H1 (cell line): ENCODE results near the gene CLDN9. TPM values are rescaled to one million over a fixed set of nuclear protein-coding genes. Genes with fewer than 3 reads are reported as not detected.
A peak's percentile ranks its signal among the peaks of the same experiment; 100 is the strongest.

Experiments
- CHD2 ChIP-seq: IDR thresholded peaks from 2 replicates; pipeline ENCODE4 v1.6.1; 2012; ENCODE audit warnings: low read length, improper control_type of control experiment
- CREB1 ChIP-seq: IDR thresholded peaks from 2 replicates; pipeline ENCODE4 v1.6.1; 2012; ENCODE audit warnings: inconsistent platforms
- EP300 ChIP-seq, 2 experiments: IDR thresholded peaks; 1 replicate in 1 of 2; 2 replicates in 1 of 2; pipeline ENCODE4 v1.6.1; 2011 to 2012; ENCODE audit warnings: low read depth in 2 of 2, low read length in 2 of 2, mild to moderate bottlenecking in 2 of 2, borderline replicate concordance in 1 of 2, inconsistent platforms in 1 of 2, moderate library complexity in 1 of 2
- FOSL1 ChIP-seq: IDR thresholded peaks from 2 replicates; pipeline ENCODE4 v1.6.1; 2011; ENCODE audit warnings: mild to moderate bottlenecking, low read depth, low read length, moderate library complexity; ENCODE audit not compliant: insufficient read depth
- GTF2F1 ChIP-seq: IDR thresholded peaks from 2 replicates; pipeline ENCODE4 v1.6.1; 2012; ENCODE audit warnings: low read depth, low read length, improper control_type of control experiment, borderline replicate concordance
- MAFK ChIP-seq: IDR thresholded peaks from 2 replicates; pipeline ENCODE4 v1.6.1; 2012; ENCODE audit warnings: low read depth, mild to moderate bottlenecking, improper control_type of control experiment, low read length
- PHF8 ChIP-seq: fragments of 200-600 bp; sonication (generic); conservative IDR thresholded peaks from 2 replicates; pipeline ENCODE4 v1.7.1; 2012; ENCODE audit warnings: low read depth, mild to moderate bottlenecking, inconsistent platforms, low read length, moderate library complexity
- RNF2 ChIP-seq: fragments of 200-900, 300-1000 bp; sonication (generic); IDR thresholded peaks from 2 replicates; pipeline ENCODE4 v1.7.1; 2016; ENCODE audit warnings: borderline replicate concordance, low read depth, mild to moderate bottlenecking, antibody characterized with exemption, low read length; ENCODE audit not compliant: poor library complexity, severe bottlenecking; ENCODE audit errors: missing control alignments
- SIN3A ChIP-seq, 2 experiments: IDR thresholded peaks in 1 of 2; conservative IDR thresholded peaks in 1 of 2; 2 replicates each; pipeline ENCODE4 v1.6.1; 2011 to 2012; ENCODE audit warnings: low read length in 2 of 2, improper control_type of control experiment in 1 of 2, low read depth in 1 of 2, mild to moderate bottlenecking in 1 of 2
- SP2 ChIP-seq: IDR thresholded peaks from 2 replicates; pipeline ENCODE4 v1.6.1; 2012; ENCODE audit warnings: mild to moderate bottlenecking, low read length, inconsistent platforms
- SRF ChIP-seq: IDR thresholded peaks from 2 replicates; pipeline ENCODE4 v1.6.1; 2011; ENCODE audit warnings: mild to moderate bottlenecking, low read depth, low read length, moderate library complexity
- TBP ChIP-seq: IDR thresholded peaks from 2 replicates; pipeline ENCODE4 v1.6.1; 2011; ENCODE audit warnings: low read depth, low read length, improper control_type of control experiment
- YY1 ChIP-seq: IDR thresholded peaks from 2 replicates; pipeline ENCODE4 v1.6.1; 2011; ENCODE audit warnings: low read depth, mild to moderate bottlenecking, low read length
- polyA plus RNA-seq, 7 experiments: library from polyadenylated mRNA; depleted of rRNA in 3 of 7; stranded (reverse) in 5 of 7; unstranded in 2 of 7; fragments of >200 nt in 5 of 7; fragments of 200-250 nt in 2 of 7; gene quantifications; 1 replicate in 5 of 7; 2 replicates in 1 of 7; 4 replicates in 1 of 7; pipeline versions ENCODE4 v1.2.1 to v1.2.3, GENCODE V29; 2011 to 2013; ENCODE audit warnings: missing spikeins in 2 of 7, mixed read lengths in 2 of 7
- total RNA-seq: library from RNA; stranded (reverse); fragmentation: NEBNext Ultra II Directional; extraction: Animal tissue kit (Norgen Biotek cat#: 25700); gene quantifications from 2 replicates; pipeline ENCODE4 v1.2.1, GENCODE V29; 2021
- TF ChIP-seq, protein P1 (sequence below), 3 experiments: IDR thresholded peaks; 1 replicate in 2 of 3; 2 replicates in 1 of 3; pipeline versions ENCODE4 v1.5.1 to v1.6.1; 2011; ENCODE audit warnings: low read length in 3 of 3, mild to moderate bottlenecking in 3 of 3, inconsistent platforms in 2 of 3, low read depth in 1 of 3, moderate library complexity in 1 of 3; ENCODE audit not compliant: insufficient read depth in 1 of 3; ENCODE audit errors: control extremely low read depth in 1 of 3
- TF ChIP-seq, protein P2 (sequence below): IDR thresholded peaks from 2 replicates; pipeline ENCODE4 v1.6.1; 2012; ENCODE audit warnings: inconsistent platforms

The CLDN9 gene
- total and polyA plus RNA-seq, 2 of the 8 experiments (the other 6 are each of a cell fraction or from before 2014, with no cell fraction given), result 0.60 to 0.89 TPM

DNA sequence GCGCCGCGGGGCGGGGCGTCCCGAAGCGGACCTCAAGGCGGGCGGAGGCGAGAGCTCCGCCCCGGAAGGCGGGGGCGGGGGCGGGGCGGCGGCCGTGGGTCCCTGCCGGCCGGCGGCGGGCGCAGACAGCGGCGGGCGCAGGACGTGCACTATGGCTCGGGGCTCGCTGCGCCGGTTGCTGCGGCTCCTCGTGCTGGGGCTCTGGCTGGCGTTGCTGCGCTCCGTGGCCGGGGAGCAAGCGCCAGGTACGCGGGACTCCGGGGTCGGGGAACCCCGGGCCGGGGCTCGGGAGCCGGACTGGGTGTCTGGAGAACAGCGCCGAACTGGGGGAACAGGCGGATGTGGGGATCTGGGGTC, 7.5 kb downstream of the CLDN9 start, which contains the start of gene TNFRSF12A (continued):
- TF ChIP-seq, protein P1, sequence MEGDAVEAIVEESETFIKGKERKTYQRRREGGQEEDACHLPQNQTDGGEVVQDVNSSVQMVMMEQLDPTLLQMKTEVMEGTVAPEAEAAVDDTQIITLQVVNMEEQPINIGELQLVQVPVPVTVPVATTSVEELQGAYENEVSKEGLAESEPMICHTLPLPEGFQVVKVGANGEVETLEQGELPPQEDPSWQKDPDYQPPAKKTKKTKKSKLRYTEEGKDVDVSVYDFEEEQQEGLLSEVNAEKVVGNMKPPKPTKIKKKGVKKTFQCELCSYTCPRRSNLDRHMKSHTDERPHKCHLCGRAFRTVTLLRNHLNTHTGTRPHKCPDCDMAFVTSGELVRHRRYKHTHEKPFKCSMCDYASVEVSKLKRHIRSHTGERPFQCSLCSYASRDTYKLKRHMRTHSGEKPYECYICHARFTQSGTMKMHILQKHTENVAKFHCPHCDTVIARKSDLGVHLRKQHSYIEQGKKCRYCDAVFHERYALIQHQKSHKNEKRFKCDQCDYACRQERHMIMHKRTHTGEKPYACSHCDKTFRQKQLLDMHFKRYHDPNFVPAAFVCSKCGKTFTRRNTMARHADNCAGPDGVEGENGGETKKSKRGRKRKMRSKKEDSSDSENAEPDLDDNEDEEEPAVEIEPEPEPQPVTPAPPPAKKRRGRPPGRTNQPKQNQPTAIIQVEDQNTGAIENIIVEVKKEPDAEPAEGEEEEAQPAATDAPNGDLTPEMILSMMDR (IDR thresholded peaks at IDR 0.05; ENCODE audit: control extremely low read depth in 1 of 3, insufficient read depth in 1 of 3, low read depth in 1 of 3, low read length in 3 of 3), result peak in 1 of 3 experiments; percentile 3; a peak in 1 of 4 replicates
- TF ChIP-seq GTF2F1 (no peak), SIN3A (conservative IDR thresholded peaks at IDR 0.05 in 1 of 2, IDR thresholded peaks at IDR 0.05 in 1 of 2; ENCODE audit: low read depth in 1 of 2, low read length in 2 of 2) (peak in 1 of 2 experiments; percentile 72; a peak in 1 of 4 replicates), CHD2 (0 out of 2 replicates have a peak, but pooled peaks have one; percentile 13), MAFK (no peak), SP2 (no peak), RNF2 (no peak), PHF8 (peak; percentile 81), FOSL1 (0 out of 2 replicates have a peak, but pooled peaks have one; percentile 26), TBP (peak; percentile 60; the same call in 1 of the 2 replicates), YY1 (no peak), EP300 (IDR thresholded peaks at IDR 0.05; ENCODE audit: borderline replicate concordance in 1 of 2, low read depth in 2 of 2, low read length in 2 of 2) (no peak), CREB1 (no peak), SRF (no peak)
- TF ChIP-seq, protein P2, sequence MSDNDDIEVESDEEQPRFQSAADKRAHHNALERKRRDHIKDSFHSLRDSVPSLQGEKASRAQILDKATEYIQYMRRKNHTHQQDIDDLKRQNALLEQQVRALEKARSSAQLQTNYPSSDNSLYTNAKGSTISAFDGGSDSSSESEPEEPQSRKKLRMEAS, result no peak; the same call in 1 of the 2 replicates
